H9 (cell line): ENCODE results near the gene ABHD4. TPM values are rescaled to one million over a fixed set of nuclear protein-coding genes. Genes with fewer than 3 reads are reported as not detected.

Experiments used
- DNase-seq: peaks from one replicate; pipeline ENCODE4 v3.0.0-alpha.2; 2017
- H2AFZ ChIP-seq: one replicate; pipeline ENCODE4 v1.6.1; 2013; ENCODE audit warnings: mild to moderate bottlenecking, low read length, control low read depth, moderate library complexity
- H2AK5ac ChIP-seq: 2 replicates; pipeline ENCODE4 v1.6.1; 2013; ENCODE audit warnings: low read length, control low read depth, mixed read lengths; ENCODE audit not compliant: insufficient read length
- H2BK120ac ChIP-seq: one replicate; pipeline ENCODE4 v1.6.1; 2013; ENCODE audit warnings: low read depth, mild to moderate bottlenecking, low read length, control low read depth, inconsistent platforms; ENCODE audit not compliant: poor library complexity, severe bottlenecking
- H2BK12ac ChIP-seq: 2 replicates; pipeline ENCODE4 v1.6.1; 2013; ENCODE audit warnings: low read length, control low read depth, mixed read lengths, low read depth; ENCODE audit not compliant: insufficient read length
- H2BK15ac ChIP-seq: 2 replicates; pipeline ENCODE4 v1.6.1; 2013; ENCODE audit warnings: low read depth, low read length, control low read depth
- H2BK20ac ChIP-seq: one replicate; pipeline ENCODE4 v1.6.1; 2013; ENCODE audit warnings: low read depth, mild to moderate bottlenecking, low read length, control low read depth, inconsistent platforms; ENCODE audit not compliant: poor library complexity, severe bottlenecking
- H2BK5ac ChIP-seq: 2 replicates; pipeline ENCODE4 v1.6.1; 2013; ENCODE audit warnings: low read length, control low read depth, mixed read lengths; ENCODE audit not compliant: insufficient read length
- H3K14ac ChIP-seq: 2 replicates; pipeline ENCODE4 v1.6.1; 2013; ENCODE audit warnings: low read length, control low read depth; ENCODE audit not compliant: insufficient read depth
- H3K18ac ChIP-seq: 2 replicates; pipeline ENCODE4 v1.6.1; 2013; ENCODE audit warnings: low read depth, mild to moderate bottlenecking, mixed read lengths, low read length, control low read depth; ENCODE audit not compliant: insufficient read length
- H3K23ac ChIP-seq: 2 replicates; pipeline ENCODE4 v1.6.1; 2013; ENCODE audit warnings: low read length, control low read depth, mixed read lengths, low read depth; ENCODE audit not compliant: insufficient read length
- H3K23me2 ChIP-seq: 2 replicates; pipeline ENCODE4 v1.6.1; 2013; ENCODE audit warnings: low read depth, mild to moderate bottlenecking, mixed read lengths, low read length, control low read depth; ENCODE audit not compliant: insufficient read length, poor library complexity, severe bottlenecking
- H3K27ac ChIP-seq: 2 replicates; pipeline ENCODE4 v1.5.1; 2013; ENCODE audit warnings: low read length, control low read depth, mixed read lengths, low read depth; ENCODE audit not compliant: insufficient read length
- H3K27me3 ChIP-seq: 2 replicates; pipeline ENCODE4 v1.6.1; 2013; ENCODE audit warnings: low read length, control low read depth, inconsistent platforms; ENCODE audit not compliant: insufficient read depth
- H3K4ac ChIP-seq: 2 replicates; pipeline ENCODE4 v1.6.1; 2013; ENCODE audit warnings: low read depth, mild to moderate bottlenecking, control low read depth, inconsistent platforms, low read length, moderate library complexity
- H3K4me1 ChIP-seq: 2 replicates; pipeline ENCODE4 v1.6.1; 2013; ENCODE audit warnings: low read length, control low read depth, inconsistent platforms; ENCODE audit not compliant: insufficient read depth
- H3K4me2 ChIP-seq: 2 replicates; pipeline ENCODE4 v1.6.1; 2013; ENCODE audit warnings: low read length, control low read depth, mixed read lengths; ENCODE audit not compliant: insufficient read length, insufficient read depth
- H3K56ac ChIP-seq: 2 replicates; pipeline ENCODE4 v1.6.1; 2013; ENCODE audit warnings: low read depth, mild to moderate bottlenecking, mixed read lengths, low read length, control low read depth; ENCODE audit not compliant: insufficient read length
- H3K79me1 ChIP-seq: 2 replicates; pipeline ENCODE4 v1.6.1; 2013; ENCODE audit warnings: low read depth, mild to moderate bottlenecking, moderate library complexity, low read length, control low read depth, inconsistent platforms; ENCODE audit not compliant: insufficient read depth, poor library complexity, severe bottlenecking
- H3K79me2 ChIP-seq: 2 replicates; pipeline ENCODE4 v1.6.1; 2013; ENCODE audit warnings: low read length, control low read depth, inconsistent platforms; ENCODE audit not compliant: insufficient read depth
- H3K9ac ChIP-seq: 2 replicates; pipeline ENCODE4 v1.6.1; 2013; ENCODE audit warnings: low read length, control low read depth, mixed read lengths; ENCODE audit not compliant: insufficient read length; ENCODE audit errors: extremely low read depth
- H3K9me3 ChIP-seq: one replicate; pipeline ENCODE4 v1.6.1; 2013; ENCODE audit warnings: low read depth, low read length, inconsistent platforms; ENCODE audit not compliant: control insufficient read depth
- H3T11ph ChIP-seq: one replicate; pipeline ENCODE4 v1.6.1; 2013; ENCODE audit warnings: mild to moderate bottlenecking, low read length, control low read depth, inconsistent platforms
- H4K20me1 ChIP-seq: one replicate; pipeline ENCODE4 v1.6.1; 2013; ENCODE audit not compliant: control insufficient read depth, insufficient read length, insufficient read depth
- H4K5ac ChIP-seq: 2 replicates; pipeline ENCODE4 v1.6.1; 2013; ENCODE audit warnings: low read depth, mild to moderate bottlenecking, mixed read lengths, low read length, control low read depth; ENCODE audit not compliant: insufficient read length
- H4K8ac ChIP-seq: replicated peaks from 2 replicates; pipeline ENCODE4 v1.6.1; 2013; ENCODE audit warnings: low read length, control low read depth, mixed read lengths, low read depth; ENCODE audit not compliant: insufficient read length
- H4K91ac ChIP-seq: 2 replicates; pipeline ENCODE4 v1.6.1; 2013; ENCODE audit warnings: low read depth, mild to moderate bottlenecking, moderate library complexity, mixed read lengths, low read length, control low read depth; ENCODE audit not compliant: insufficient read length
- H3K27ac Mint-ChIP-seq, 3 experiments: 2 replicates in 2 of 3; 3 replicates in 1 of 3; pipeline ENCODE4 v1.8.0; 2020 to 2021; ENCODE audit warnings: mixed read lengths in 3 of 3, mild to moderate bottlenecking in 1 of 3, moderate library complexity in 1 of 3
- H3K27me3 Mint-ChIP-seq: 2 replicates; pipeline ENCODE4 v1.8.0; 2021; ENCODE audit warnings: low read depth, mild to moderate bottlenecking, moderate library complexity, mixed read lengths
- H3K36me3 Mint-ChIP-seq, 3 experiments: 2 replicates in 2 of 3; 3 replicates in 1 of 3; pipeline ENCODE4 v1.8.0; 2020 to 2021; ENCODE audit warnings: low read depth in 3 of 3, mixed read lengths in 3 of 3; ENCODE audit not compliant: insufficient read depth in 1 of 3
- H3K4me1 Mint-ChIP-seq, 2 experiments: 2 replicates each; pipeline ENCODE4 v1.8.0; 2020; ENCODE audit warnings: mixed read lengths in 2 of 2
- H3K4me3 Mint-ChIP-seq, 2 experiments: 2 replicates in 1 of 2; 3 replicates in 1 of 2; pipeline ENCODE4 v1.8.0; 2020 to 2021; ENCODE audit warnings: mild to moderate bottlenecking in 2 of 2, mixed read lengths in 2 of 2, moderate library complexity in 1 of 2
- H3K9me3 Mint-ChIP-seq, 2 experiments: 2 replicates in 1 of 2; 3 replicates in 1 of 2; pipeline ENCODE4 v1.8.0; 2020; ENCODE audit warnings: mild to moderate bottlenecking in 2 of 2, mixed read lengths in 2 of 2, moderate library complexity in 1 of 2
- WGBS: extraction: QIAGEN DNeasy Blood & Tissue Kit; methylation state at CpG from one replicate; pipeline ENCODE4 v1.1.7; 2013; ENCODE audit warnings: missing lambda C conversion rate, low lambda C conversion rate, mixed read lengths; ENCODE audit not compliant: insufficient read length; ENCODE audit errors: extremely low coverage; 5-methylcytosine and 5-hydroxymethylcytosine counted together
- total RNA-seq: library from RNA; stranded (reverse); gene quantifications from 2 replicates; pipeline ENCODE4 v1.2.1, GENCODE V29; 2021
- TF ChIP-seq, protein P1 (sequence below): fragments of 200-600 bp; sonication (generic); conservative IDR thresholded peaks from 3 replicates; pipeline ENCODE4 v1.8.0; 2021; ENCODE audit warnings: antibody characterized with exemption, mild to moderate bottlenecking

ABHD4 gene
- total RNA-seq, 1 experiment from 2014 or later = 21.8 TPM

GRCh38 chr14:22583994-22584393 is 14.1 kb upstream of the ABHD4 start:
- peaks cover 4 to 12% (median 9%) of the 10 kb centered on the region in 3 experiments; a peak in 6 of 7 replicates for H3K36me3 Mint-ChIP-seq
- Histone ChIP-seq H2BK12ac (no peak overlapping the region), H3K79me1 (peaks cover 10% of the 10 kb centered on the region), H3K9ac (no peak overlapping the region), H4K8ac (no peak overlapping the region), H2AK5ac (no peak overlapping the region), H3K18ac (no peak overlapping the region), H4K5ac (no peak overlapping the region), H3K27ac (no peak overlapping the region), H3K9me3 (no peaks in the 10 kb centered on the region), H4K91ac (no peak overlapping the region), H2BK20ac (no peak overlapping the region), H3K4ac (no peak overlapping the region), H3K56ac (no peak overlapping the region), H3K23me2 (peaks cover 2% of the 10 kb centered on the region), H3T11ph (no peak overlapping the region), H3K27me3 (no peaks in the 10 kb centered on the region), H2BK5ac (no peak overlapping the region), H3K14ac (no peak overlapping the region), H3K23ac (no peak overlapping the region), H2AFZ (no peak overlapping the region), H3K4me2 (no peak overlapping the region), H4K20me1 (no peaks in the 10 kb centered on the region), H3K4me1 (no peaks in the 10 kb centered on the region), H2BK120ac (no peak overlapping the region), H2BK15ac (no peak overlapping the region), H3K79me2 (peaks cover 18% of the 10 kb centered on the region; the same call in 1 of the 2 replicates)
- H3K9me3 Mint-ChIP-seq = no peaks in the 10 kb centered on the region
- no peaks in the 10 kb centered on the region for H3K27me3 Mint-ChIP-seq
- TF ChIP-seq, protein P1, sequence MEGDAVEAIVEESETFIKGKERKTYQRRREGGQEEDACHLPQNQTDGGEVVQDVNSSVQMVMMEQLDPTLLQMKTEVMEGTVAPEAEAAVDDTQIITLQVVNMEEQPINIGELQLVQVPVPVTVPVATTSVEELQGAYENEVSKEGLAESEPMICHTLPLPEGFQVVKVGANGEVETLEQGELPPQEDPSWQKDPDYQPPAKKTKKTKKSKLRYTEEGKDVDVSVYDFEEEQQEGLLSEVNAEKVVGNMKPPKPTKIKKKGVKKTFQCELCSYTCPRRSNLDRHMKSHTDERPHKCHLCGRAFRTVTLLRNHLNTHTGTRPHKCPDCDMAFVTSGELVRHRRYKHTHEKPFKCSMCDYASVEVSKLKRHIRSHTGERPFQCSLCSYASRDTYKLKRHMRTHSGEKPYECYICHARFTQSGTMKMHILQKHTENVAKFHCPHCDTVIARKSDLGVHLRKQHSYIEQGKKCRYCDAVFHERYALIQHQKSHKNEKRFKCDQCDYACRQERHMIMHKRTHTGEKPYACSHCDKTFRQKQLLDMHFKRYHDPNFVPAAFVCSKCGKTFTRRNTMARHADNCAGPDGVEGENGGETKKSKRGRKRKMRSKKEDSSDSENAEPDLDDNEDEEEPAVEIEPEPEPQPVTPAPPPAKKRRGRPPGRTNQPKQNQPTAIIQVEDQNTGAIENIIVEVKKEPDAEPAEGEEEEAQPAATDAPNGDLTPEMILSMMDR = no peak
- H3K27ac Mint-ChIP-seq = no peak overlapping the region
- H3K4me3 Mint-ChIP-seq = no peak overlapping the region
- H3K4me1 Mint-ChIP-seq = peaks cover 10 to 12% of the 10 kb centered on the region in 2 experiments
- WGBS = no CpG with 5 or more reads among the region's 1 CpG
- DNase-seq = no peak
